HepG2 (cell line): ENCODE measurements around the gene PHF10. TPM values are rescaled to one million over a fixed set of nuclear protein-coding genes. Genes with fewer than 3 reads are reported as not detected.
A peak's percentile ranks its signal among the peaks of the same experiment; 100 is the strongest.

Experiments
- BHLHE40 ChIP-seq: IDR thresholded peaks from 2 replicates; pipeline ENCODE4 v1.6.1; 2011; ENCODE audit warnings: low read length, improper control_type of control experiment
- ERF ChIP-seq: IDR thresholded peaks from 2 replicates; pipeline ENCODE4 v1.6.1; 2018; ENCODE audit warnings: missing biosample characterization, missing genetic modification reagents
- JUND ChIP-seq: sonication (generic); formaldehyde crosslinking; IDR thresholded peaks from 2 replicates; pipeline ENCODE4 v1.8.0; 2022; ENCODE audit warnings: mild to moderate bottlenecking, missing genetic modification reagents
- KLF12 ChIP-seq: sonication (generic); formaldehyde crosslinking; IDR thresholded peaks from 2 replicates; pipeline ENCODE4 v1.4.0; 2020; ENCODE audit warnings: missing genetic modification reagents, borderline replicate concordance
- MAFK ChIP-seq, 2 experiments: IDR thresholded peaks in 1 of 2; conservative IDR thresholded peaks in 1 of 2; 2 replicates each; pipeline ENCODE4 v1.6.1; 2011; ENCODE audit warnings: improper control_type of control experiment in 2 of 2, low read length in 2 of 2
- MIER2 ChIP-seq: IDR thresholded peaks from 2 replicates; pipeline ENCODE4 v1.6.1; 2016; ENCODE audit warnings: missing biosample characterization, missing genetic modification reagents
- NCOA2 ChIP-seq: sonication (generic); formaldehyde crosslinking; IDR thresholded peaks from 2 replicates; pipeline ENCODE4 v1.8.0; 2022; ENCODE audit warnings: inconsistent platforms
- PBX2 ChIP-seq: IDR thresholded peaks from 2 replicates; pipeline ENCODE4 v1.6.1; 2016; ENCODE audit warnings: control low read depth
- XBP1 ChIP-seq: sonication (generic); formaldehyde crosslinking; IDR thresholded peaks from 2 replicates; pipeline ENCODE4 v1.5.0; 2020; ENCODE audit warnings: missing genetic modification reagents
- ZNF224 ChIP-seq: sonication (generic); formaldehyde crosslinking; IDR thresholded peaks from 2 replicates; pipeline ENCODE4 v1.5.0; 2020; ENCODE audit warnings: mild to moderate bottlenecking, missing genetic modification reagents
- ZSCAN21 ChIP-seq: sonication (generic); formaldehyde crosslinking; IDR thresholded peaks from 2 replicates; pipeline ENCODE4 v1.8.0; 2022; ENCODE audit warnings: mild to moderate bottlenecking, missing genetic modification reagents, moderate library complexity, borderline replicate concordance
- polyA plus RNA-seq, 8 experiments: library from polyadenylated mRNA; depleted of rRNA in 3 of 8; stranded (reverse) in 7 of 8; unstranded in 1 of 8; fragments of >200 nt; fragmentation: Illumina TruSeq in 4 of 8; extraction: Trizol in 4 of 8; gene quantifications; 2 replicates each; pipeline versions ENCODE4 v1.2.1 to v1.2.3, GENCODE V29; 2011 to 2016; ENCODE audit warnings: low read depth in 4 of 8, missing spikeins in 1 of 8, mixed read lengths in 1 of 8; ENCODE audit not compliant: insufficient read depth in 1 of 8
- total RNA-seq, 5 experiments: library from RNA; depleted of rRNA; stranded (reverse); fragments of >200 nt; fragmentation: Illumina TruSeq; extraction: Trizol; gene quantifications; 2 replicates each; pipeline ENCODE4 v1.2.3, GENCODE V29; 2016; ENCODE audit warnings: low read depth in 1 of 5
- TF ChIP-seq, protein P1 (sequence below): sonication (generic); formaldehyde crosslinking; conservative IDR thresholded peaks from 2 replicates; pipeline ENCODE4 v1.8.1; 2023; ENCODE audit warnings: missing genetic modification reagents
- TF ChIP-seq, protein P2 (sequence below): sonication (generic); formaldehyde crosslinking; IDR thresholded peaks from 2 replicates; pipeline ENCODE4 v1.5.0; 2020; ENCODE audit warnings: mild to moderate bottlenecking, missing genetic modification reagents, borderline replicate concordance
- TF ChIP-seq, protein P3 (sequence below): IDR thresholded peaks from 2 replicates; pipeline ENCODE4 v1.6.1; 2016; ENCODE audit warnings: missing compliant biosample characterization, missing genetic modification reagents, borderline replicate concordance
- TF ChIP-seq, protein P4 (sequence below): sonication (generic); formaldehyde crosslinking; IDR thresholded peaks from 2 replicates; pipeline ENCODE4 v1.8.1; 2022; ENCODE audit warnings: low read depth, mild to moderate bottlenecking, missing genetic modification reagents
- TF ChIP-seq, protein P5 (sequence below): sonication (generic); formaldehyde crosslinking; IDR thresholded peaks from 2 replicates; pipeline ENCODE4 v1.4.0; 2020; ENCODE audit warnings: missing genetic modification reagents

PHF10 gene
- total and polyA plus RNA-seq, 2 of the 13 experiments (the other 11 are each of a cell fraction or from before 2014, with no cell fraction given), result 42.1 to 84.1 TPM

GRCh38 chr6:169724494-169725124 lies at the start of gene PHF10 (continued):
- TF ChIP-seq, protein P1, sequence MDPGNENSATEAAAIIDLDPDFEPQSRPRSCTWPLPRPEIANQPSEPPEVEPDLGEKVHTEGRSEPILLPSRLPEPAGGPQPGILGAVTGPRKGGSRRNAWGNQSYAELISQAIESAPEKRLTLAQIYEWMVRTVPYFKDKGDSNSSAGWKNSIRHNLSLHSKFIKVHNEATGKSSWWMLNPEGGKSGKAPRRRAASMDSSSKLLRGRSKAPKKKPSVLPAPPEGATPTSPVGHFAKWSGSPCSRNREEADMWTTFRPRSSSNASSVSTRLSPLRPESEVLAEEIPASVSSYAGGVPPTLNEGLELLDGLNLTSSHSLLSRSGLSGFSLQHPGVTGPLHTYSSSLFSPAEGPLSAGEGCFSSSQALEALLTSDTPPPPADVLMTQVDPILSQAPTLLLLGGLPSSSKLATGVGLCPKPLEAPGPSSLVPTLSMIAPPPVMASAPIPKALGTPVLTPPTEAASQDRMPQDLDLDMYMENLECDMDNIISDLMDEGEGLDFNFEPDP (CRISPR knock-in tag), result peak; percentile 99
- TF ChIP-seq ZSCAN21 (peak; percentile 89), MIER2 (CRISPR knock-in tag) (peak; percentile 55; the same call in 1 of the 2 replicates), JUND (CRISPR knock-in tag) (0 out of 2 replicates have a peak, but pooled peaks have one; percentile 36), PBX2 (CRISPR knock-in tag) (no peak), ZNF224 (CRISPR knock-in tag) (no peak), MAFK (conservative IDR thresholded peaks at IDR 0.05 in 1 of 2, IDR thresholded peaks at IDR 0.05 in 1 of 2; ENCODE audit: low read length in 2 of 2) (no peak), ERF (CRISPR knock-in tag) (peak; percentile 48; the same call in 1 of the 2 replicates), KLF12 (no peak), BHLHE40 (no peak), NCOA2 (CRISPR knock-in tag) (no peak; the same call in 1 of the 2 replicates), XBP1 (CRISPR knock-in tag) (peak; percentile 19; the same call in 1 of the 2 replicates)
- TF ChIP-seq, protein P2, sequence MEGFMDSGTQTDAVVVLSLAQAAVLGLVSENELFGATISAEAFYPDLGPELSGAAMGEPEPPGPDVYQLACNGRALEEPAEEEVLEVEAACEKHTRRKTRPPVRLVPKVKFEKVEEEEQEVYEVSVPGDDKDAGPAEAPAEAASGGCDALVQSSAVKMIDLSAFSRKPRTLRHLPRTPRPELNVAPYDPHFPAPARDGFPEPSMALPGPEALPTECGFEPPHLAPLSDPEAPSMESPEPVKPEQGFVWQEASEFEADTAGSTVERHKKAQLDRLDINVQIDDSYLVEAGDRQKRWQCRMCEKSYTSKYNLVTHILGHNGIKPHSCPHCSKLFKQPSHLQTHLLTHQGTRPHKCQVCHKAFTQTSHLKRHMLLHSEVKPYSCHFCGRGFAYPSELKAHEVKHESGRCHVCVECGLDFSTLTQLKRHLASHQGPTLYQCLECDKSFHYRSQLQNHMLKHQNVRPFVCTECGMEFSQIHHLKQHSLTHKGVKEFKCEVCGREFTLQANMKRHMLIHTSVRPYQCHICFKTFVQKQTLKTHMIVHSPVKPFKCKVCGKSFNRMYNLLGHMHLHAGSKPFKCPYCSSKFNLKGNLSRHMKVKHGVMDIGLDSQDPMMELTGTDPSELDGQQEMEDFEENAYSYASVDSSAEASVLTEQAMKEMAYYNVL (CRISPR knock-in tag), result peak; percentile 94
- TF ChIP-seq, protein P3, sequence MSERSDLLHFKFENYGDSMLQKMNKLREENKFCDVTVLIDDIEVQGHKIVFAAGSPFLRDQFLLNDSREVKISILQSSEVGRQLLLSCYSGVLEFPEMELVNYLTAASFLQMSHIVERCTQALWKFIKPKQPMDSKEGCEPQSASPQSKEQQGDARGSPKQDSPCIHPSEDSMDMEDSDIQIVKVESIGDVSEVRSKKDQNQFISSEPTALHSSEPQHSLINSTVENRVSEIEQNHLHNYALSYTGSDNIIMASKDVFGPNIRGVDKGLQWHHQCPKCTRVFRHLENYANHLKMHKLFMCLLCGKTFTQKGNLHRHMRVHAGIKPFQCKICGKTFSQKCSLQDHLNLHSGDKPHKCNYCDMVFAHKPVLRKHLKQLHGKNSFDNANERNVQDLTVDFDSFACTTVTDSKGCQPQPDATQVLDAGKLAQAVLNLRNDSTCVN (CRISPR knock-in tag), result peak; percentile 67
- TF ChIP-seq, protein P4, sequence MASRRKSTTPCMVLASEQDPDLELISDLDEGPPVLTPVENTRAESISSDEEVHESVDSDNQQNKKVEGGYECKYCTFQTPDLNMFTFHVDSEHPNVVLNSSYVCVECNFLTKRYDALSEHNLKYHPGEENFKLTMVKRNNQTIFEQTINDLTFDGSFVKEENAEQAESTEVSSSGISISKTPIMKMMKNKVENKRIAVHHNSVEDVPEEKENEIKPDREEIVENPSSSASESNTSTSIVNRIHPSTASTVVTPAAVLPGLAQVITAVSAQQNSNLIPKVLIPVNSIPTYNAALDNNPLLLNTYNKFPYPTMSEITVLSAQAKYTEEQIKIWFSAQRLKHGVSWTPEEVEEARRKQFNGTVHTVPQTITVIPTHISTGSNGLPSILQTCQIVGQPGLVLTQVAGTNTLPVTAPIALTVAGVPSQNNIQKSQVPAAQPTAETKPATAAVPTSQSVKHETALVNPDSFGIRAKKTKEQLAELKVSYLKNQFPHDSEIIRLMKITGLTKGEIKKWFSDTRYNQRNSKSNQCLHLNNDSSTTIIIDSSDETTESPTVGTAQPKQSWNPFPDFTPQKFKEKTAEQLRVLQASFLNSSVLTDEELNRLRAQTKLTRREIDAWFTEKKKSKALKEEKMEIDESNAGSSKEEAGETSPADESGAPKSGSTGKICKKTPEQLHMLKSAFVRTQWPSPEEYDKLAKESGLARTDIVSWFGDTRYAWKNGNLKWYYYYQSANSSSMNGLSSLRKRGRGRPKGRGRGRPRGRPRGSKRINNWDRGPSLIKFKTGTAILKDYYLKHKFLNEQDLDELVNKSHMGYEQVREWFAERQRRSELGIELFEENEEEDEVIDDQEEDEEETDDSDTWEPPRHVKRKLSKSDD, result peak; percentile 42; the same call in 1 of the 2 replicates
- TF ChIP-seq, protein P5, sequence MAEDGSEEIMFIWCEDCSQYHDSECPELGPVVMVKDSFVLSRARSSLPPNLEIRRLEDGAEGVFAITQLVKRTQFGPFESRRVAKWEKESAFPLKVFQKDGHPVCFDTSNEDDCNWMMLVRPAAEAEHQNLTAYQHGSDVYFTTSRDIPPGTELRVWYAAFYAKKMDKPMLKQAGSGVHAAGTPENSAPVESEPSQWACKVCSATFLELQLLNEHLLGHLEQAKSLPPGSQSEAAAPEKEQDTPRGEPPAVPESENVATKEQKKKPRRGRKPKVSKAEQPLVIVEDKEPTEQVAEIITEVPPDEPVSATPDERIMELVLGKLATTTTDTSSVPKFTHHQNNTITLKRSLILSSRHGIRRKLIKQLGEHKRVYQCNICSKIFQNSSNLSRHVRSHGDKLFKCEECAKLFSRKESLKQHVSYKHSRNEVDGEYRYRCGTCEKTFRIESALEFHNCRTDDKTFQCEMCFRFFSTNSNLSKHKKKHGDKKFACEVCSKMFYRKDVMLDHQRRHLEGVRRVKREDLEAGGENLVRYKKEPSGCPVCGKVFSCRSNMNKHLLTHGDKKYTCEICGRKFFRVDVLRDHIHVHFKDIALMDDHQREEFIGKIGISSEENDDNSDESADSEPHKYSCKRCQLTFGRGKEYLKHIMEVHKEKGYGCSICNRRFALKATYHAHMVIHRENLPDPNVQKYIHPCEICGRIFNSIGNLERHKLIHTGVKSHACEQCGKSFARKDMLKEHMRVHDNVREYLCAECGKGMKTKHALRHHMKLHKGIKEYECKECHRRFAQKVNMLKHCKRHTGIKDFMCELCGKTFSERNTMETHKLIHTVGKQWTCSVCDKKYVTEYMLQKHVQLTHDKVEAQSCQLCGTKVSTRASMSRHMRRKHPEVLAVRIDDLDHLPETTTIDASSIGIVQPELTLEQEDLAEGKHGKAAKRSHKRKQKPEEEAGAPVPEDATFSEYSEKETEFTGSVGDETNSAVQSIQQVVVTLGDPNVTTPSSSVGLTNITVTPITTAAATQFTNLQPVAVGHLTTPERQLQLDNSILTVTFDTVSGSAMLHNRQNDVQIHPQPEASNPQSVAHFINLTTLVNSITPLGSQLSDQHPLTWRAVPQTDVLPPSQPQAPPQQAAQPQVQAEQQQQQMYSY (CRISPR knock-in tag), result no peak
